ENCODE data around the gene TTLL3.

DNA sequence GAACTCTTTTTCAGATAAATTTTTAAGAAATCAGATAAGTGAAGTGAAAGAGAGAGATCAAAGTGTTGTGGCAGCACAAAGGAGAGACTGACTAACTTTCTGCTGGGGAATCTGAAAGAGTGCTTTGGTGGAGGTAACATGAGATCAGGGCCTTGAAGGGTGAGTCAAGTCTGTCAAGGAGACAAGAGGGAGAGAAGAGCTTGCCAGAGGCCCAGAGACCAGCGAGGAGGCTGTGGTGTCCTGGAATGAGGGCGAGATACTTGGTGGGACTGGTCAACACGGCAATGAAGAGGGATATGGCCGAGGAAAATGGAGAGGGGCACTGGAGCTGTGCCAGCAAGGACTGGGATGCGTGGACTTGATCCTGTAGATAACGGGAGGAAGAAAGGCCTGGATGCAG lies 22.3 kb upstream of the TTLL3 start:
- no peak for TF ChIP-seq POLR2A (IDR thresholded peaks at IDR 0.05)
- TF ChIP-seq, protein P1, sequence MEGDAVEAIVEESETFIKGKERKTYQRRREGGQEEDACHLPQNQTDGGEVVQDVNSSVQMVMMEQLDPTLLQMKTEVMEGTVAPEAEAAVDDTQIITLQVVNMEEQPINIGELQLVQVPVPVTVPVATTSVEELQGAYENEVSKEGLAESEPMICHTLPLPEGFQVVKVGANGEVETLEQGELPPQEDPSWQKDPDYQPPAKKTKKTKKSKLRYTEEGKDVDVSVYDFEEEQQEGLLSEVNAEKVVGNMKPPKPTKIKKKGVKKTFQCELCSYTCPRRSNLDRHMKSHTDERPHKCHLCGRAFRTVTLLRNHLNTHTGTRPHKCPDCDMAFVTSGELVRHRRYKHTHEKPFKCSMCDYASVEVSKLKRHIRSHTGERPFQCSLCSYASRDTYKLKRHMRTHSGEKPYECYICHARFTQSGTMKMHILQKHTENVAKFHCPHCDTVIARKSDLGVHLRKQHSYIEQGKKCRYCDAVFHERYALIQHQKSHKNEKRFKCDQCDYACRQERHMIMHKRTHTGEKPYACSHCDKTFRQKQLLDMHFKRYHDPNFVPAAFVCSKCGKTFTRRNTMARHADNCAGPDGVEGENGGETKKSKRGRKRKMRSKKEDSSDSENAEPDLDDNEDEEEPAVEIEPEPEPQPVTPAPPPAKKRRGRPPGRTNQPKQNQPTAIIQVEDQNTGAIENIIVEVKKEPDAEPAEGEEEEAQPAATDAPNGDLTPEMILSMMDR (IDR thresholded peaks at IDR 0.05): no peak
